GM11168 (cell line): ENCODE measurements around the gene PAX7.
"Not testable (repeated sequence)": the region's sequence is repeated elsewhere in the genome, so short reads cannot be mapped to it uniquely, and the experiment has no call there.

Experiments used
- in situ Hi-C: fragments of 300-500 bp; cut with MboI; formaldehyde crosslinking; loops from one replicate; pipeline ENCODE4 v1.12.0; 2022; ENCODE audit warnings: low sequenced_read_pairs; ENCODE audit not compliant: unreplicated experiment

The PAX7 gene

DNA sequence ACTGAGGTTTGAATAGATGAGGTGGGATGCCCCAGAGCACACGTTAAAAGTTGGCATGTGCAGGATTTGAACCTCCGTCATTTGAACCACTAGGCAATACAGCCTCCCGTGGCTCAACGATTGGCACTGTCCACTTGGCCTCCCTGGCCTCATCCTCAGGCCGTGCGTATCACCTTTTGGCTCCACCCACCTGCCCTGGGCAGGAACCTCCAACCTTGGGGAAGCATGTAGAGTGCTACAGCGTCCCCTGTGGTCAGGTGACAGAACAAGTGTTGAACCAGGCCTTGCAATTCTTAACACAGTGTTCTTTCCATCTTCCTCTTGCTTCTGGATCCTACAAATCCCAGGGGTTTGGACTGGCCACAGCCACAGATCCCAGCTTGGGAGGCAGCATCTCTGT is 112.6 kb downstream of the PAX7 start:
- in situ Hi-C loops = no loop called here

GRCh38 chr1:18744381-18744780 is 113.7 kb downstream of the PAX7 start:
- in situ Hi-C loops = not testable (repeated sequence)

DNA sequence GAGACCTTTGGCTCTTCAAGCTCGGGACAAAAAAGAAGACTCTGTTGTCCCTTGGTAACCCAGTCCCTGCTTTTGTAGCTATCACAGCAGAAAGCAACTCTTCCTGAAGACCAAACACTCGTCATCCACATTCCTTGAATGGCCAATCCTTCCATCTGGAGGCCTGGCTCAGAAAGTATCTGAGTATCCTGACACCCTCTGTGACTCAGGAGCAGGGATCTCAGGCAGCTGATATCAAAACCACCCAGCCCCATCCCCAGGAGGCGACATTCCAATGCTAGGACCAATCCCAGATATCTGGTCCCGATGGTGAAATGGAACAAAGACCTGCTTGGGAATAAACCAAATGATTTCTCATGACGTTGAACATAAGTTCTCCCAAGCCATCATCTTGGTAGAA is 116.3 kb downstream of the PAX7 start:
- in situ Hi-C loops = no loop called here

DNA sequence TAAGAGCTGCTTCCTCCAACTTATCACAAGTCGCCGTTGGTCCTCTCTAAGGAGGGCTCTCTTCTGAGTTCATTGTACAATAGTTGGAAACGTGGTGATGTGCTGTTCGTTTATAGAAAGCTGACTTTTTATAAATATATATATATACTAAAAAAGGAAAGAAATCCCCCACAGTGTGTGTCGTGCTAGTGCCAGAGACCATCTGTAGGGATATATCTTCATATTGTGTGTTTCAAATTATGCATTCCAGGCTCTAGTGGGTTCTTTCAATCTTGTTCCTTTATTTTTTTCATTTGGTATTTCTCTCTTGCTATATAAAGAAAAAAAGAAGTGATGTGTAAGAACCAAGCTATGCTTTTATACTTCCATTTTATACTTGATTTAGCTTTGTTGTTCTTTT is 117.0 kb downstream of the PAX7 start:
- in situ Hi-C loops = no loop called here

- in situ Hi-C loops = no loop called here
Measured at GRCh38 chr1:18748435-18748834, 117.8 kb downstream of the PAX7 start.

DNA sequence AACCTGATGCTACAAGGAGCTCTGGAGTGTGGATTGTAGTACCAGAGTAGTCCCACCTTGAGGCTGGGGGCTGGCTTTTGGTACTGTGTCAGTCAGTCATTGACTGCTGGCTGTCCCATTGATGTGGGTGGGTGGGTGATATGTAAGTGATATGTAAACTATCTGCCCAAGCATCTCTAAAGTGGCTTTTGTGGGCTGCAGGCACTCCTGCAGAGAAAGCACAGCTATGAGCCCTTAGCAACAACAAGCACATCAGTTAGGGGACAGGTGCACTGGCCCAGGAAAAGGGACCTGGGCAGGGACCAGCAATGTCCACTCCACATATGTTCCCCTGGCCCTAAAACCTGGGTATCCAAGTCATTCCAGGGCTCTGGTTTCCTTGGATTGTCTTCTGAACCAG is 118.9 kb downstream of the PAX7 start:
- in situ Hi-C loops = no loop called here

DNA sequence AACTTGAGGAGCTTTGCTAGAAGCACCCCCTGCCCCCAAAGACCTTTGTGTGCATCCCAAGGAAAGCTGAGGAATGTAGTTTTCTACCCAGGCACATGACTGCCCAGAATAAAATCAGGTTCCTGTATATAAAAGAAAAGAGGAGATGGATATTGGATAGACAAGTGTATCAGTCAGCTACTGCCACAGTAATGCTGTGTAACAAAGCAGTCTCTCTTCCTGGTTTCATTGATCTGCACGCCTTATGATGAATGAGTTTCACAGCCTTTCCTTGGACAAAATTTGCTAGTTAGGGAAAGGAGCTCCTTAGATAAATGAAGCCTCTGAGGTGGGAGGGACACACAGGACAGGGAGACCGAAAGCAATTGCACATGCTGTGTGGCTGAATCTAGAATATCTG is 120.0 kb downstream of the PAX7 start:
- in situ Hi-C loops = no loop called here

GRCh38 chr1:18751425-18751824 is 120.8 kb downstream of the PAX7 start:
- in situ Hi-C loops = no loop called here

DNA sequence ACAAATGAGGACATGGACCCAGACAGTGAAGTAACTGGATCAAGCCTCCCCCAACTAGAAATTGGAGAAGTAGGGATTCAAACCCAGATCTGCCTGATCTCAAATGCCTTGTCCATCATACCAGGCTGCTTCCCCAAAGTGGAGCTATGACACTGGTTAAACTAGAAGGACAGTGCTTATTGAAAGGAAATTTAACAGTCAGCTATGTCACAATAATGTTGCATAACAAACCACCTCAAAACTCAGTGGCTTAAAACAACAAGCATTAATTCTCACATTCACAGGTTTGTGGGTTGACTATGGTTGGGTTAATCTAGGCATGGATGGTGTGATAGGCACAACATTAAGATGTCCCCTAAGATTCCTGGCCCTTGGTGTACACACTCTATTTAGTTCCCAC is 121.8 kb downstream of the PAX7 start:
- in situ Hi-C loops = no loop called here

DNA sequence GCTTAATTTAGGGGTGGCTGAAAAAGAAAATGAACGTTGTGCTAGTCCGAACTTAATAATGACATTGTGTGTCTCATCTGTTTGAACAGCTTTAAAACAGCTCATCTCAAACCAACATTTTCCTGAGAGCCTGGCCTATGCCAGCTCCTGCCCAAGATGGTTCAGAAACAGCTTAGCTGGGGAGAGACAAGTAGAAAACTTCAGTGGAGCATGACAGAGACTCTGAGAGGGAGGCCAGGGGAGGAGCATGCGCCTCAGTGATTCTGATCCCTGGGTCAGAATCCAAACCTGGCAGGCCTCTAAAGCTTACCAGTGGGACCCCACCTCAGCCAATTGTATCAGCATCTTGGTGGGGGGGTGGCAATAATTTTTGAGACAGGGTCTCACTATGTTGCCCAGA is 129.5 kb downstream of the PAX7 start:
- in situ Hi-C loops = no loop called here

DNA sequence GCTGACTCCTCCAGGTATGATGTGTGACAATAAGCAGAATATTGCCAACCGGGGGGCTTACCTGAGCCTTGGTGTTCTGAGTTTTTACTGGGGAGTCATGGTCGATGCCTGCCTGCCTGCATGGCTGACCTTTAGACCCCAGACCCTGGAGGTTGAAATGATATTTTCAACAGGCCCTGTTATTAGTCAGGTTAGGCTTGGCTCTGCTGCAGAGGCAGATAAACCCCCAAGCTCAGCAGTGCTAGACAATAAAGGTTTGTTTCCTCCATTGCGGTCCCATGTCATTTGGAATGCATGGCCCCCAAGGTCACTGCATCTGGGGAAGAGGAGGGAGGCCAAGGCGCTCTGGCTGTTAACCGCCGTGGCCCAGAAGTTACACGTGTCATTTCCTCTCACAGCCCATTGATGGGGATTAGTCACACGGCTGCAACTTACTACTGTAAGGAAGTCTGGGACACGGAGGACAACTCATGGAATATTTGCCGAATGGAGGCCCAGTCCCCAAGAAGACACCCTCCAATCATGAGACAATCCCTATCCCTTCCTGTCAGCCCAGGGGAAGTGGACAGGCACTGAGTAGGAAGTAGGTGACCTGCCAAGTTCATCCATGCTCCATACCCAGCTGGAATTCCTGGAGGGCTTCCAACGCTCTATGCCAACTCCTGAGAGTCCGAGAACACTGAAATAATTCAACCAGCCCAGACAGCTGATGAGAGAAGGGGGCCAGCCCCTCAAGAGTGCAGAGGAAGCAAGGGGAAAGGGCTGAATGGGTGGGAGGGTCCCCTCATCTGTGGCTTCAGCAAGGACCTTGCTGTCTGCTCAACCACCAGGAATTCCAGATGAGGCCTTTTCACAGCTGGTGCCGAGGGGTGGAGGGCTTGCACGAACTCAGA is 131.5 kb downstream of the PAX7 start:
- in situ Hi-C loops = no loop called here

GRCh38 chr1:18764362-18764761 is 133.7 kb downstream of the PAX7 start:
- in situ Hi-C loops = no loop called here

GRCh38 chr1:18765725-18766124 is 135.1 kb downstream of the PAX7 start:
- in situ Hi-C loops = no loop called here

DNA sequence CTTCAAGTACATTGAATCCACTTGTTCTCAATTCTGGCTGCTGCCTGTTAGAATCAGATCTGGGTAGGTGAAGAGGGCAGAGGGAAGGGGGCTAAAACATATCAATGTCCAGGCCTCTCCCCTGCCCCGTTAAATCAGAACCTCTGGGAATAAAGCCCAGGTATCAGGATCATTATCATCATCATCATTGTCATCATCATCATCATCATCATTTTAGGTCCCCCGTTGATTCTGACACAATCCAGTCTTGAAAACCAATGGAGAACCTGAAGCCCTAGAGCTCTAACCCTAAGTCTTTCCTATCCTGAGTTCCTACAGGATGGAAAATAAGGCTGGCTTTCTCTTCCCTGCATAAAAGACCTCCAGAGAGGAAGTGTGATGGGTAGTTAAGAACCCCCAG is 135.7 kb downstream of the PAX7 start:
- in situ Hi-C loops = no loop called here

- in situ Hi-C loops = not testable (repeated sequence)
Measured at GRCh38 chr1:18767576-18767975, 136.9 kb downstream of the PAX7 start.

DNA sequence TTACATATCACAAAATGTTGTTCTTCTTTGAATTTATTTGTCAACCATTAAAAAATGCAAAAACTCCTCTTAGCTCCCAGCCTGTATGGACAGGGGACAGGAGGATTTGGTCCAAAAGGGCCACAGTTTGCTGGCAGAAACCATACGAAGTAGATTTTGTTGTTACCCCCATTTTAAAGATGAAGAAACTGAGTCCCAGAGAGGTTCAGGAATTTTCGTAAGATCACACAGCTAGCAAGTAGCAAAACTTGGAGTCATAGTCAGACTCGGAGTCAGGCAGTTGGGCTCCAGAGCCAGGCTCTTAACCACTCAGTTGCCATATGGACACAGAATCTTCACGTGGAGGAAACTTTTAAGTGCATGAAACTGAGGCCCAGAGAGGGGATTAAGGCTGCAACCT is 137.4 kb downstream of the PAX7 start:
- in situ Hi-C loops = no loop called here

DNA sequence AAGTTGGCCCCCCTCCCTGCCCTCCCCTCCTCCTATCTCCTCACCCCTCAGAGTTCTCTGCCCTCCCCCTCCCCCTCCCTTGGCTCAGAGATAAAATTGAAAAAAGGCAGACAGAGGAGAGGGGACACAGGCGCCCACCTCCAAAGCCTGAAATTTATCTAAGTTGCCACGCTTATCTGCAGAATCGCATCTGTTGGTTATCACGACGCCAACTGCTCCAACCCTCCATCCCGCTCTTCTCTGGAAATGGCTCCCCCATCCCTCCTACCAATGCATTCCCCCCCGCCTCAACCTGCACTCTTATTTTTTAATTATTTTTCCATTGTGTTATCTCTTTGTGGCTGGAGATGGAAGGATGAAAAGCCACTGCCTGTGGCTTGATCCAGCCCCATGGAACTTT is 138.5 kb downstream of the PAX7 start:
- in situ Hi-C loops = no loop called here

DNA sequence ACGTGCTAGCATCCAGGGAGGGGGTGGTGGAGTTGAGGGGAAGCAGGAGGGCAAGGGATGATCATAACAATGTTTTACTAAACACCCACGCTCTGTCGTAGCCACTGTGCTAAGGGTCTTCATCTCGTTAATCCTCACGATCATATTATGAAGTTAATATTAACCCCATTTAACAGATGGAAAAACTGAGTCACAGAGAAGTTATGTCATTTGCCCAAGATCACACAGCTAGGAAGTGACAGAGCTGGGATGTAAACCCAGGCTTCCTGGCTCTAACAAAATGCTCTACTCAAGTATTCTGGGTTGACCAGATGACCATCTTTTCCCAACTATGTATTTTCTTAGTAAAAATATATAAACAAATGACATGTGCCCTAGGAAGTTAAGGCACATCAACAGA is 140.2 kb downstream of the PAX7 start:
- in situ Hi-C loops = no loop called here

DNA sequence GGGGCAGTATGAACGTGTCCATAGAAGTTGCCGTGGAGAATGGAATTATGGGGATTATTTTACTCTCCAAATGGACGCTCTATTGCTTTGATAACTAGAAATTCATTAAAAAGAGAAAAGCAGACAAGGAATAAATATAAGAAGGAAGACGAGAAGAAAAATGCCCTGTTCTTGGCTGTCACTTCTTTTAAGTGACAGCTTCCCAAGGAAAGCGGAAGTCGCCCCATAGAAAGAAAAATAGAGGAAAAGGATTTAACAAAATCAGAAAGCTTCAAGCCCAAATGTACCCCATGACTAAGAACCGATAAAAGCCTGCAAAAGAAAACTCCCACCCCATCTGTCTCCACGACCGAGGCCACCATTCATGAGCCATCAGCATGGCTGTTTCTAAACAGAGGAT is 143.1 kb downstream of the PAX7 start:
- in situ Hi-C loops = no loop called here

- in situ Hi-C loops = no loop called here
Measured at GRCh38 chr1:18775341-18775740, 144.7 kb downstream of the PAX7 start.

DNA sequence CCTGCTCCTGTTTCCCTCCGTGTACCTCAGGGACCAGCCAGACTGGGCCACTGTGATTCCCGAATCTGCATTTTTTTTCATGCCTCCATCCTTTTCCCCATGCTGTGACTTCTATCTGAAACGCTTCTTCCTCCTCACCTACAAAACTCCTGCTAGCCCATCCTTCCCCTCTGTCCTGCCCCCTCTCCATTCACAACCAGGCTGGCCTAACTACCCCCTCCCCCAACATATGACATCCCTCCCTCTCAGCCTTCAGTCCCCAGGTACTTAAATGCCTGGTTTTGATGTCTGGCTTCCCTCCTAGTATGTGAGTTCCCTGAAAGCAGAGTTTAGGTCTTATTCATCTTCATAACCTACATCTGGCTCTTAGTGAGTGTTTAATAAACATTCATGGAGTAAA is 146.1 kb downstream of the PAX7 start:
- in situ Hi-C loops = no loop called here

DNA sequence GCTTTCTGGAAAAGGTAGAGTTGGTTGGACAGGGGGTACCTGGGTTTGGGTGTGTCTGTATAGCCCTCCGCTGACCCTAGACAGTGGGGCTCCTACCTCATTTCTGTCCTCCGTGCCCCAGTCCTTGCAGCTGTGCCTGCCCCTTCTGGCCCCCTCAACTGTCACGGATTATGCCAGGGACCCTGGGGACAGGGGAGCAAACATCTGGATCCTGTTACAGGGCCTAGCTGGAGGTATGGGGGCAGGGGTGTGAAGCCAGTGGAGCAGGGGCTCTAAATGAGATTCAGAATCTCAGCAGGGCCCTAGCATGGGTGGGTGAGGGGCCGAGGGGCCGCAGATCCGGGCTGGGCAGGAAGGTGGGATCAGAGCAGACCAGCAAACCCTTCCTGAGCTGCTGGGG is 147.8 kb downstream of the PAX7 start:
- in situ Hi-C loops = no loop called here
